Kasumi-1 (cell line): ENCODE data around the gene VEPH1.

Experiments
- DNase-seq, 2 experiments: peaks; one replicate each; lab custom pipeline; 2025; lab: John Stamatoyannopoulos, UW

VEPH1 gene

DNA sequence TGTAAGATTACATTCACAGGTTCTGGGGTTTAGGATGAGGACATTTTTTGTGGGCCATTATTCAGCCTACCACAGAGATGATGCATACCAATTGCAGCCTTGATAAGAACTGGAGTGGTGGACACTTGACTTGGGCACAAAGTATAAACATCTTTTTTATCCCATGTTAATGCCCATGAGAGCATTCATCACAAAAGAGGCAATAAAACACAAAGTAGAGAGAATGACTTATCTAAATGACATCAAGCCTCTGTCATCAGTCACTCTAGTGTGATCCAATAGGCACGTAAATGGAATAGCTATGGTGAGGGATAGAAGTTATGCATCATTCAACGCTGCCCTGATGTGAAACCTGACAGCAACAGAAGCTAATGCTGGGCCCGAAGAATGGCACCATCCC, 25.8 kb downstream of the VEPH1 start:
- no peak for DNase-seq

DNA sequence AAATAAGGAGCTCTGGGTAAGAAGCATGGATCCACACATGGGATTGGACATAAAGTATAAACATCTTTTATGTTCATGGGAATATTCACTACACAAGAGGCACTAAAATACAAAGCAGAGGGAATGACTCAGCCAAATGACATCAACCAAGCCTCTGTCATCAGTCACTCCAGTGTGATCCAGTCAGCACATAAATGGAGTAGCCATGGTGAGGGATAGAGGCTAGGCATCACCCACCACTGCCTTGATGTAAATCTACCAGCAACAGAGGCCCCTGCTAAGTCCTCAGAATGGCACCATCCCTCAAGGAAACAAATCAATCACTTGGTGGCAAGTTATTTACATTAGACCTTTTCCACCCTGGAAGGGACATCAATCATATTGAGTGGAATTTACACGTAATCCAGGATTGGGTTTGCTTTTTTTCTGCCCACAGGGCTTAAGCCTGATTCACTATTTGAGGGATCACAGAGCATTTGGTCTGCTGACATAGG, 27.2 kb downstream of the VEPH1 start:
- no peak for DNase-seq

DNA sequence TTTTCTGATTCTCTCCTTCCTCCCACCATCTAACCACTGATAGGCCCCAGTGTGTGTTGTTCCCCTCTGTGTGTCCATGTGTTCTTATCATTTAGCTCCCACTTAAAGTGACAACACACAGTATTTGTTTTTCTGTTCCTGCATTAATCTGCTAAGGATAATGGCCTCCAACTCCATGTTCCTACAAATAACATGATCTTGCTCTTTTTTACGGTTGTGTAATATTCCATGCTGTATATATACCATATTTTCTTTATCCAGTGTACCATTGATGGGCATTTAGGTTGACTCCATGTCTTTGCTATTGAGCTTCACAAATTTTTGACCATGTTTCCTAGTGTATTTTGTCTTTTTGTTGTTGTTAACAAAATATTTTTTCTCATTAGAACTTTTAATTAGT, 30.6 kb downstream of the VEPH1 start:
- DNase-seq: no peak

DNA sequence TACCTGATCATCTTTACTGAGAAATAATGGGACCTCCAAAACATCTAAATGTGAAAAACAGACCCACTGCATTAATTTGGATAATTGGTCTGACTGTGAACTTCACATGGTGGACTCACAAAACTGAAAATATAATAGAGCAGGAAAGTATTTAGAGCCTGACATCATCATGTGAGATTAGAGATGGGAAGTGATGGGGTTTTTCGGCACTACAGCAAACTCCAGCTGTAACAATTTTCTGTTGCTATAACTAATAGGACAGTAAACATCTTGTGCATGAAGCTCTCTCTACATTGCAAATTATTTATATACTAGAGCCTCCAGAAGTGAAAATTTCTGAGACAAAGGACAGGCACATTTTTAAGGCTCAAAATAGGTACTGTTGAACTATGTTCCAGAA, 32.2 kb downstream of the VEPH1 start:
- no peak for DNase-seq

DNA sequence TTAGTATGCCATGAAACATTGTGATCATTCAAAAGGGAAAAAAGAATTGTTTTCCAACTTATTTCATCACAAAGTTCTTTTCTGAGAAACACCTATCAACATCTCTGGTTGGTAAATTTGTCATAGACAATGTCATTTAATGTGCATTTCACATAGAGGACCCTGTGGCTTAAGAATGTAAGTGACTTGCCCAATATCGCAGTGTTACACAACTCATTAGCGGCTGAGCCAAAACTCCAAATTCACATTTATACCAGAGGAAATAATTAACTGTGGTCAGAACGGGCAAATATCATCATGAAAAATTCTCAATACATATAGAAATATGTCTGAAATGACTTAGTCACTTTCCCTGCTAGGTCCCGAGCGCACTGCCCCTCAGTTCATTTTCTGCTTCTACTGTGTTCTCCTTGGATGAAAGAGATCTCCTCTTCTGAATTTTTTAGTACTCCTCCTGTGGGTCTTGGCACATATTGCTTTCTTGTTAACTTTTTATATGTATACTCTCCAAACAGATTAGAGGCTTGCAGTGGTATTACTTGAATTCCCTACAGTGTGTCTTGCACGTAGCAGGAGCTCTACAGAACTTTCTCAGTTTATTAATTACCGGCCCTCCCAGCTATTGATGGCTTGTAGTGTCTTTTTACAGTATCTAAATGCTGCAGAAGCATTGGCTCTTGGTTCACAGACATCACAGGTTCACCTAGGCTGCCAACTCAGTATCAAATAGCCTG, 33.5 kb downstream of the VEPH1 start:
- no peak for DNase-seq

DNA sequence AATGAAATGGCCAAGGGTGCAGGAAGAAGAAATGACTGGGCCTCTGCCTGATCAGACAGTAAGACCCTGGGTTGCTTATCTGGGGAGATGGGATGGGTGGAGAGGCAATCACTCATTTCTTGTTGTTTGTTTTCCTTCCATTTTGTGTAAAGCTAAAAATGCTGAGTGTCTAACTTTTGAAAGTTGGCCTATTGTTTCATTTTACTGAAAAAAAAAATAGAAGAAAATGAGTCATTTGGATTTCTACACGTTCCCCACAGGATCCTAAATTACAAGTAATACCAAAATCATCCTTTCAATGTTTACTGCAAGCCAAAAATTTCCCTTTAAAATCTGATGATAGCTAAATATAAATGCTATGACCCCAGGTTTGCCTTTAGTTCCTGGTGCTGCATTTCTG, 36.0 kb downstream of the VEPH1 start:
- no peak for DNase-seq

DNA sequence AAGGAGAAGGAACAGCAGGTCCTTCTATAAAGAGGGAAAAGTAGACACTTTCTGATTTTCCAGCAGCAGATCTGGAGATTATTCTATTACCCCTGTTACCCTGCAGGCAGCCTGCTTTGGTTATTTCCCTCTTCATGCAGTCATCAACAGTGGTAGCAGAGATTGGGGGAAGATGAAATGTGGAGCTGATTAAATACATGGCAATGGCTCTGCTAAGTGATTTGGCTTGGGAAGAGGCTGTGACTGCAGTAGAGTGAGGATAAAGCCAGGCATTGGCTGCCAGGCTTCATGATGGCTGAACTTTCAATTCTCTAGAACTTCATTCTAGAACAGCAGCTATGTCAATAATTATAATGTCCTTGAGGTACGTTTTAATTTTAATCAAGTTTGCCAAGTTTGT, 37.5 kb downstream of the VEPH1 start:
- DNase-seq: no peak

DNA sequence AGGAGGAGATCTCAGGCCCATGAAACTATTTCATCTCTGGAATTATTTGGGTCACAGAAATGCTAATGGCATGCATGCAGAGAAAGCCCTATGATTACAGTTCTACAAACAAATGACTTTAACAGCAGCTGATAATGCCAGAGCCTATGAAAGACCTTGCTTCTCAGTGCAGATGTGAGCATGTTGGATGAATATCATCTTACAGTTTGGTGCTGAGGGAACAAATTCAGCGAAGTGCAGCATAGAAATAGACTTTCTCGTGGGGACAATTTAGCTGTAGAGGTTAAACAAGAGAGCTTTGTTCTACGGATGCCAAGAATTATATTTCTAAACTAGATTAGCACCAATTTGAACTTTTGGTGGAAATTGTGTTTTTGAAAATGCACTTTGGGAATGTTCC, 38.9 kb downstream of the VEPH1 start:
- no peak for DNase-seq

DNA sequence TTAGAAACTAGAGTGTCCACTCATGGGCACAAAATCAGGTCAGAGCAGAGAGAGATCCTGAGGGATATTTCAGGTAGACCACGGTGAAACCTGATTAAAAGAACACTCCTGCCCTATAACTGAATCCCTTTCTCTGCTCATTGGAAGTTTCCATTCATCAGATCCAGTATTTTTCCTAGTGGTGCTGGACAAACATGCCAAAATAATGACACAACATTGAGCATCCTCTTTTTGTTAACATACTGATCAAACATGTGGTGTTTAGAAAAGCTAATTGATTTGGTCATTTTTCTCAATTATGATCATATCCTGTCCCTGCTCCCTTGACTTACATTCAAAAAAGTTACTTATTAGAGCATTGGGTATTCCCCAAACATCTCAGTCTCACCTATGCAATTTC, 39.4 kb downstream of the VEPH1 start:
- no peak for DNase-seq

DNA sequence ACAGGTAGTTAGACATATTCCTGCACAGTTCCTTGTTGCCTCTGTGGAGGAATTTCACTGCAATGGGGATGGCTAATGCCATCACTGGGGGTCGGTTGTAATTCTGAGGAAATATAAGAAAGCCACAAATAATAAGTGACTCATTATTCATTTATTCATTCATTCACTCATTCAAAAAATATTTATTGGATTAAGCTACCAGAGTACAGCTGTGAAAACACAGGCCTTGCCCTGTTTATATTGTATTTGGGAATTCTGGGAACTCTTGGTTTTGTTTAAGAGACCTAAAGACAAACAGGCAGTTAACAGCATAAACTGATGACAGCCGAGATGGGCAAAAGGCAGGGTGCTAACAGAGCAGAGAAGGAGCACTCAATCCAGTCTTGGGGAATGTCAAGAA, 43.0 kb downstream of the VEPH1 start:
- no peak for DNase-seq

DNA sequence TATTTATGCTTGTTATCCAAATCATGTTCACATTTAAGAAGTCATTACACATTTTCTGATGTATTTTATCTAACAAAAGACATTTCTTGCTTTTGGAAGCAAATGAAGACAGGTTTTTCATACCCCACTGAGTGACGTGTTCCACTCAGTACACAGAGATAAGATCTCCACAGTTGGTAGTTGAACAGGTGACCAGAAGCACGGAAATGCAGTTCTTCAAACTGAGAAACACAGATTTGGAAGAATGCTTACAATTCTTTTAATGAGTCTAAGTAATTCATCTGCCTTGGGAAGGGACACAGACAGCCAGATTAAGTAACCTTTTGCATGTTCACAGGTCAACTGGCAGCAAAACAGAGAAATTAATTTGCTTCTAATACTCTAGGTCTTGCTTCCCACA, 43.5 kb downstream of the VEPH1 start:
- no peak for DNase-seq

DNA sequence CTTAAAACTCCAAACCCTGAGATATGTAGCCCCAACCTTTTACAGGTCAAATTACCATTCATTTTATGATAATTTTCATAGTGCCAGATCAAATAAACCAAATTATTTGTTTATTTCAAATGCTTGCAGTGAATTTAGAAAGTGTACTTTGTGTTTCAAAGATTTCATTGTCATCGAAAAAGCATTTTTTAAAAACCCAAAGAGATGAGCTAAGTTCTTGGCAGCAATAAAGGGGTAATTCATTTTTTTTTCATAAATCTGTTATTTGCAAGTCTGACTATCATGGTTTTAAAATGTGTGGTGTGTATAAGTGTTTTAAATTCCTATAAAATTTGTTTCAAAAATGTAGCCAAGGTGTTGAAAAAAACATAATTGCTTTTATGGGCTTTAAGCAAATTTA, 49.4 kb downstream of the VEPH1 start:
- DNase-seq: no peak

DNA sequence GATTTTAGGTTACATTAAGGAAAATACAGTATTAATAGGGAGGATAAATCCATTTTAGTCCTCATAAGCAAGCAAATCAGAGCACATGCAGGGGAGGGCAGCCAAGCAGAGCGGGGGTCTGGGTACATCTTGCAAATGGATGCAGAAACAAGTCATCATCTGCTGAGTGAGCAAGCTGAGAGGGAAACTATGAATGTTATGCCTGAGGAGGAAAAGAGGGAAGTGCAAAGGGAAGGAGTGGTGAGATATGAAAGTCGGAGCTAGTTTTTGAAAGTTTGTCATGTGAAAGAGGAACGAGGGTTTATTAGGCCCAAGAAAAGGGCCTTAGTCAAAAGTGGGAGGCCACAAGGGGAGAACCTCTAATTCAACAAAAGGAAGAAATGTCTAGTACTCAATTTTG, 51.1 kb downstream of the VEPH1 start:
- DNase-seq: peak; percentile 58 to 63

DNA sequence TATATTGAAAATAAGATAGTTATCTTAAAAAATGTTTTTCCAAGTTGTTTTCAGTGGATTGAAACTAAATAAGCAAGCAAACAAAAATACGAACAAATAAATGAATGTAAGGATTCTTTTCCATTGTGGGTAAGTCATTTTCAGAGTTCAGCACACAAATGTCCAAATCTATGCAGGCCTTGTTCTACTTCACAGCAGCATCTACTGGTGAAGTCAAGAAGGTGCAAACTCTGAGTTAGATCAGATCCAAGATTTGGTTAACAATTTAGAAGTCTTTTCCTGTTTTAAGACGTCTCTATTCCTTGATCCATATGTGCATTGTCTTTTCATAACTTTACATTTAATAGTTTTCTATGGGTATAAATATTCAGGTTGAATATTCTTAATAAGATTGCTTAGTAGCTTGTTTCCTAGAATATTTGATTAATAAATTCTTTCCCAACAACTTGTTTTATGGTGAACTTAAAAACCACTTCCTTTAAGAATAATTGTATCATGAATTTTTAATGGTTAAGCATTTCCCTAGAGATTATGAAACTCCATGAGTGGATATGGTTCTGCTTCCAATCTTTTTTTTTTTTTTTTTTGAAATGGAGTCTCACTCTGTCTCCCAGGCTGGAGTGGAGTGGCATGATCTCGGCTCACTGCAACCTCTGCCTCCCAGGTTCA, 56.1 kb downstream of the VEPH1 start:
- peak; percentile 59 to 79 for DNase-seq

DNA sequence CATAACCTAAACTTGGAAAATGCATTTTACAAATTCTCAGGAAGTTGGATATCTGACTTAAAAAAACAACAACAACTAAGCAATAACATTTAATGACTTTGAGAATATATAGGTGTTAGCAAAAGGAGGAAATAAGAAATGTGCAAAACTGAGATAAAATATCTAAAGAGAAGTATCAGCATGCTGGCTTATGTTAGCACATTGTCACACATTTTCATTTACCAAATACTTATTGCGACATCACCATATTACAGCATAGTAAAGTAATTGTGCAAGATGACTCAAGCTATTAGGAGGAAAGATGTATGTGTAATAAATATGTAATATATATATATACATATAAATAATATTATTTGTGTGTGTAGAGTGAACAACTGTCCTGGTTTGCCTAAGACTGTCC, 57.4 kb downstream of the VEPH1 start:
- DNase-seq: peak in 1 of 2 experiments; percentile 12

DNA sequence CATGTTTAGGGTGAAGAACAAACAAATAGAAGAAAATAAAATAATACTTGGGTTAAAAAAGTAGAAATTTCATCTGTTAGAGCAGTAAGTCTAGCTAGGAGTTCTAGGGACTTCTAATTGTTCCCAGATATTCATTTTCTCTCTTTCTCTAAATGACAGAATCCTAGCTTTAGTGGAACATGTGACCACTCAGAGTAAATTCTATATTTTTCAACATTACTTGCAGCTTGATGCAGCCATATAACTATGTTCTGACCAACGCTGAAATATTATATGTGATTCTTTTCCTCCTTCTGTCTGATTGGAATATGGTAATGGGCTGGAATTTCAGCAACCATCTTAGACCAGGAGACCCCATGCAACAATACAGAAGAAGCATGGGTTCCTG, 58.4 kb downstream of the VEPH1 start:
- DNase-seq: no peak

DNA sequence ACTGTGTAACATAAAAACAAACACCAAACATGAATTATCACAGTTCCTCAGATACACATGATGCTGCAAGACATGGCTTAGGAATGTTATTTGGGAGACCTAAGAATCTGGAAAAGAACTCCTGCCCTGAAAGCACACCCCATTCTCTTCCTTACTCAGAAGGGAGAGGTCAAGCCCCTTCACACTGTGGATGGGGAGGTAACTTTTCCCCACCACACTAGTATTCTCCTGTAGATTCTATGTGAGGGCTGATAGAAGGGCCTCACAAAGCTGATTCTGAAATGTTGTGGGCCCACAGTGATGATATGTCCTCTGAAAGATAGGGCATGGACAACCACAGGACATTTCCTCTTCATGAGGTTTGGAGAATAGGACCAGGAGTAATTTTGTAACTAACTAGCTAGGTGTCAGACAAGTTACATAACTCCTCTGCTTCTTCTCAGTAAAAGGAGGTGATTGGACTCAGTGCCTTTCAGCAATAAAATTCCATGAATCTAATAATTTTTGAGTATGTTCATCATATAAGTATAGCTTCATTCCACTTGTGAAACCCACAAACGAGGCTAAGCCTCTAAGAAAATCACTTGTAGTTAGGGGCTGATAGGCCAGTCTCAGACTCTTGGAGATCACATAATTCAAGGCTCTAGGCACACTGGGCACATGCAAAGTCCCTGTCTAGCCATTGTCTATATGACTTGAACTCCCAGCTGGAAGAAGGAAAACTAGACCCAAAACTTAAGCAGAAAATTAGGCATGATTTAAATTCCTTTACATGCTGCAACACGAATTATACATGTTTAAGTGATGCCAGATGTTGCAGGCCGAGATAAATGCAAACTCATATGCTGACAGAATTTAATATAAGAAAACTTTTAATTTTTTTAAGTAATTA, 59.1 kb downstream of the VEPH1 start:
- DNase-seq: no peak

DNA sequence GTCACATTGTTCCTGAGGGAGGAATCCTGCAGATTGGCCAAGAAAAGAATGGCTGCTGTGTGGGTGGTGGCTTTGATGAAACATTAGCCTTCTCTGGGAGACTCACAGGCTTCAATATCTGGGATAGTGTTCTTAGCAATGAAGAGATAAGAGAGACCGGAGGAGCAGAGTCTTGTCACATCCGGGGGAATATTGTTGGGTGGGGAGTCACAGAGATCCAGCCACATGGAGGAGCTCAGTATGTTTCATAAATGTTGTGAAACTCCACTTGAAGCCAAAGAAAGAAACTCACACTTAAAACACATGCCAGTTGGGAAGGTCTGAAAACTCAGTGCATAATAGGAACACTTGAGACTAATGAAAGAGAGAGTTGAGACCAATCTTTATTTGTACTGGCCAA, 60.5 kb downstream of the VEPH1 start:
- no peak for DNase-seq

DNA sequence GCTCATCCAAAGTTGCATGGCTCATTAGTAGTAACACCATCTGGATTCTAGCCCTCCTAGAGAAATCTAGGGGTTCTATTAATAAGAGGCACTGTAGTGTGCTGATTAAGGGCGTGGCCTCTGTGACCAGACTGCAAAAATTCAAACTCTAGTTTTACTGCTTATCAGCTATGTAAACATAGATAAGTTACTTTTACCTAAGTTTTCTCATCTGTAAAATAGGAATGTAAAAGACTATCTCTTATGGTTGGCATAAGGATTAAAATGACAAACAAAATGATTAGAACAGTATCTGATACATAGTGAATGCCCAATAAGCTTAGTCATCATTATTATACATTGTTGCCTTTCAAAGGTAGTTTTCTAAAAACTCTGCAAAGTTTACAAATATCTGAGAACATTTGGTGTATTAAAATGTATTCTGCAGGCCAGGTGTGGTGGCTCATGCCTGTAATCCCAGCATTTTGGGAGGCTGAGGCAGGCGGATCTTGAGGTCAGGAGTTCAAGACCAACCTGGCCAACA, 62.1 kb downstream of the VEPH1 start:
- DNase-seq: no peak

DNA sequence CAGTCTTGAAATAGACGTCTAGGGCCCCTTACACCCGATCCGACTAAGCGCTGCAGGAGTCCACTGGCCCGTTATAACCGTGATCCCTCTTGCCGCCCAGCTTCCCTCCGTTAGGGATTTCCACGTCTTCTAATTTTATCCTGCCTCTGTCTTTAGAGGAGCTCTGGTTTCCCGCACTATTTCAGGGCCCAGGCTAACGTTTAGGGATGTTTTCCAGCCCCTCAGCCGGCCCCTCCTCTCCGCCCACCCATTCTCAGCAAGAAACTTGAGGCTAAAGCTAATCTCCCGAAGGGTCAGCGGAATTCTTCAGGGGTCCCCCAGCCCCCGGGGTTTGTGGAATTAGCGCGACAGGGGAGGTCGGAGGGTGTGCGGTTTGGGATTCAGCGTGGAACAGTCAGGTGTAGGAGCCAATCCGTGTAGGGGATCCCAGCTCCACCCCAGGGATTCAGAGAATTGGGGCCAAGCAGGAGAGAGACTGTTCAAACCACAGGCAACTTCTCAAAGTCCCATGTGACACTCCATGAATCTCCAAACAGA, 65.0 kb downstream of the VEPH1 start:
- DNase-seq: no peak

DNA sequence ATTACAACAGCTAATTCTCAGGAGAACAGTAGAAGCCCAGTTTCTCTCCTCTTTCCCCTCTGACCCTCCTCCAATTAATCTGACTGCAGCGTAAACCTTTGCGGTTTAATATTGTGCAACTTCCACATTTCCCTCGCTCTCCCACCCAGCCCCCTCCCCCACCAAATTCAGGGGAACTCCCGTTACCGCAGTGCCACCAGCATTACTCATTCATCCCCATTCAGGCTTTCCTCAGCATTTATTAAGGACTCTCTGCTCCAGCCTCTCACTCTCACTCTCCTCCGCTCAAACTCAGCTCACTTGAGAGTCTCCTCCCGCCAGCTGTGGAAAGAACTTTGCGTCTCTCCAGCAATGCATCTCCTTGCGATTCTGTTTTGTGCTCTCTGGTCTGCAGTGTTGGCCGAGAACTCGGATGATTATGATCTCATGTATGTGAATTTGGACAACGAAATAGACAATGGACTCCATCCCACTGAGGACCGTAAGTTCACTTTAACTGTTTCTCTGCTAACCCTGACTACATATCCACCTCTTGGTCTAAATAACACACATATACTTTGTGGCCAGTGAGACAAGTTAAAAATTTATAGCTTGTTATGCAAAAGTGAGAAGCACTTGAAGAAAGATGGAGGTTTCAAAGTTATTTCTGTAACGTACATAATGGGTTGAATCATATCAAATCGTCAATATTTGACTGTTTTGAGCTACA, 66.5 kb downstream of the VEPH1 start, which contains the start of gene PTX3:
Gene PTX3 (plus strand): TSS at position 268 of the 709 bp plus-strand sequence. CDS start 84 bp downstream, at position 352.
- peak; percentile 86 to 87 for DNase-seq
